HUDEP-2 (cell line): Measurements from ENCODE around the gene TOP1.

Experiments
- DNase-seq, 76 experiments: peaks; one replicate each; lab custom pipeline; 2025; ENCODE audit not compliant: unreplicated experiment in 76 of 76; lab: John Stamatoyannopoulos, UW

The TOP1 gene

GRCh38 chr20:41054070-41054846 is 25.6 kb downstream of the TOP1 start:
- DNase-seq: no peak

GRCh38 chr20:41054847-41055230 is 26.2 kb downstream of the TOP1 start:
- DNase-seq: no peak

GRCh38 chr20:41055679-41056078 is 27.1 kb downstream of the TOP1 start:
- DNase-seq: peak in 5 of 76 experiments; percentile 15 to 35 (median 27)

DNA sequence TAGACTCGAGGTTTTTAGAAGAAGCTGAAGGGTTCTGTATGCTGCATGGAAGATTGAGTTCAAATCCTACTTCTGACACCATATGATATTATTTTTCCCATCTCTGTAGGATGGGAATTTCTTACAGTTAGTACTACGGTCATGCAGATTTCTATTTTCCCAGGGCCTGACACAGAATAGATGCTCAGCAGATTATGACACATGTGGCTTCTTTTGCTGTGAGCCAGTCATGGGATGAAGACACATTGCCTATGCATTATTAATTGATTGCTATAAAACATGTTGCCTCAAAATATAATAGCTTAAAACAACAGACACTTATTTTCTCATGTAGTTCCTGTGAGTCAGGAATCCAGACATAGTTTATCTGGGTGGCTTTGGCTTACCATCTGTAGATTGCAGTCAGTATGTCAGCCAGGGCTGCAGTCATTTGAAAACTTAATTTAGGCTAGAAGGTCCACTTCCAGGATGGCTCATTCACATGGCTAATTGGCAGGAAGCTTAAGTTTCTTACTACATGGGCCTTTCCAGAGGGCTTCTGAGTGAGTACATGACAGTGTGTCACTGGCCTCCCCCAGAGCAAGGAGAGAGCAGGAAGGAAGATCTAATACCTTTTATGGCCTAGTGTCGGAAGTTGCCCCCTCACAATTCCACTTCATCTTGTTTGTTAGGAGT is 29.5 kb downstream of the TOP1 start:
- DNase-seq: peak in 3 of 76 experiments; percentile 13 to 24 (median 15)

DNA sequence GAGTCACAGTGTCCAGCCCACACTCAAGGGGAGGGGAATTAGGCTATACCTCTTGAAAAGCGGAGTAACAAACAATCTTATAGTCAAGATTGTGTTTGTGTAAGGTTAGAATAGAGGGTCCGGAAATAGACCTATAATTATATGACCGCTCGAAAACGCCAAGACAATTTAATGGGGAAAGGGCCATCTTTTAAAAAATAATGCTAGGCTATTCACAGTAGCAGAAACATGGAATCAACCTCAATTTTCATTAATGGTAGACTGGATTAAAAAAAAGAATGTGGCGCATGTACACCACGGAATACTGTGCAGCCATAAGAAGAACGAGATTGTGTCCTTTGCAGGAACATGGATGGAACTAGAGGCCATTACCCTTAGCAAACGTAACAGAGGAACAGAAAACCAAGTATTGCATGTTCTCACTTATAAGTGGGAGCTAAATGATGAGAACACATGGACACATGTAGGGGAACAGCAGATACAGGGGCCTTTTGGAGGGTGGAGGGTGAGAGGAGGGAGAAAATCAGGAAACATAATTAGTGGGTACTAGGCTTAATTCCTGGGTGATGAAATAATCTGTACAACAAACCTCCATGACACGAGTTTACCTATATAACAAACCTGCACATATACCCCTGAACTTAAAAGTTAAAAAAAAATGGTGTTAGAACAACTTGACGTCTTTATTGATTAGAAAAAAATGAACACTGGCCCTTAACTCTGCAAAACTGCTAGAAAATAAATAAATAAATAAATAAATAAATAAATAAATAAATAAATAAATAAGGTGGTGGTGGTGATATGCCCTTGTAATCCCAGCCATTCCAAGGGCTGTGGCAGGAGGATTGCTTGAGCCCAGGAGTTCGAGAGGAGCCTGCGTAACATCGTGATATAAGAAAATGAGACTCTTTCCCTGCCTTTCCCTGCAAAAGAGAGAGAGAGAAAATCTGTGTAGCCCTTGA is 30.3 kb downstream of the TOP1 start:
- no peak for DNase-seq

- DNase-seq: no peak
Observed at GRCh38 chr20:41061155-41061554, 32.5 kb downstream of the TOP1 start.

- peak in 4 of 76 experiments; percentile 14 to 27 (median 20) for DNase-seq
Observed at GRCh38 chr20:41063442-41063841, 34.8 kb downstream of the TOP1 start.

- no peak for DNase-seq
Observed at GRCh38 chr20:41064377-41064776, 35.8 kb downstream of the TOP1 start.

- no peak for DNase-seq
Observed at GRCh38 chr20:41065716-41066115, 37.1 kb downstream of the TOP1 start.

- DNase-seq: no peak
Observed at GRCh38 chr20:41068806-41069205, 40.2 kb downstream of the TOP1 start.

DNA sequence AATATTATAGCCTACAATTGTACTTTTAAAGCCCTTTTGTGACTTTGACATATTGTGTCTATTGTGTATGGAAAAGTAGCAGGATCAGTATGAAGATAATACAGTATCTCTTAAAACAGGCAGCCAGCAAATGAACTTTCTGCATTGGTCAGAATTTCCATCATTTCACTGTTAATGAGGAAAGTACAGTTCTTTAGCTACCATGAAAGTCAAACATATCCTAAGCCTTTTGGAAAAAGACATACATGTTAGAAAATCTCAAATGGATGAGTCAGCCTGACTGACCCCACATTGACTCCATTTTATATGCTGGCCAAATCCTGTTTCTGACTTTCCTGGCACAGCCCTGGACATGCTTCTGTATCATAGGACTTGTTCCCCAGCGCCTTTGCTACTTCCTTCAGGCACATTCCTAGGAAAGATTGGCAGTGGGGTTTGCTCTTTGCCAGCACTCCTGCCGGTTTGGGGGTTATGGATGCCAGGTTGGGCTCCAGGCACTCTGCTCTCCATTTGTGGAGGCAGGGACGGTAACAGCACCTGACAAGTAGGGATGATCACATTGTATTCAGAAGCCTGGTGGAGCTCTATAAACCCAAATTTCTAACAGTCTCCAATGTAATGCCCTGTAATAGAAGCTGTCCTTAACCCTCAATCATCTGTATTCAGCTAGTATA is 43.7 kb downstream of the TOP1 start:
- peak in 4 of 76 experiments; percentile 12 to 21 (median 18) for DNase-seq

GRCh38 chr20:41072915-41073314 is 44.3 kb downstream of the TOP1 start:
- DNase-seq: peak in 25 of 76 experiments; percentile 10 to 70 (median 41)

DNA sequence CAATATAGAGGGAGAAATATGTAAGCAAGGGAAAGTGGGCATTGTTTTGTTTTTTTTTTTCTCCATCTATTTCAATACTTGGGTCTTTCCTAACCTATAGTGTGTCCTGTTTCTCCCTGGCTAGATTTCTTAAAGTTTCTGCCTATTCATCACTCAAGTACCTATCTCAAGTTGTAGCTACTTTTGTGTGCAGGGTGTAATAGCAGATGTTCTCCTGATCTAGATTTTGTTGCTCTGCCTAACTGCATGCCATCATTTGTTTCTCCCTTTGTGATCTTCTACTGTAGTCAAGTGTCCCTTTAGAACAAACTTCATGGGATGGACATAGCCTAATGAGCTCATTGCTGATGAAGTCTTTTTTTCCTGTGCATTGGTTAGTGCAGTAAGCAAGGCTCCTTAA is 45.8 kb downstream of the TOP1 start:
- DNase-seq: peak in 7 of 76 experiments; percentile 10 to 30 (median 15)

DNA sequence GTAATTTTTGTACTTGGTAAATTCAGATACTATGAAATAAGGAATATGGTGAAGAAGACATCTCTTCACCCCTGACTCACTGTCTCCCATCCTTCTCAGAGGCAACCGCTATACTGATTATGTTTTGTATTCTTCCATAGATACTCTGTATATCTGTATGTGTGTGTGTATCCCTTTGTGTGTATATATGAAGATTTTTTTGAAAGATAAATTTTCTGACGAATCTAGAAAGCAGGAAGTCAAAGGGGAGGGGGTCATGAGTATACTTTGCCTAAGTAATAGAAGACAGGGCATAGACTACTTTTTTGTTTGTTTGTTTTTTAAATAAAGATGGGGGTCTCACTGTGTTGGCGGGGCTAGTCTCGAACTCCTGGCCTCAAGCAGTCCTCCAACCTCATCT is 48.2 kb downstream of the TOP1 start:
- DNase-seq: no peak

DNA sequence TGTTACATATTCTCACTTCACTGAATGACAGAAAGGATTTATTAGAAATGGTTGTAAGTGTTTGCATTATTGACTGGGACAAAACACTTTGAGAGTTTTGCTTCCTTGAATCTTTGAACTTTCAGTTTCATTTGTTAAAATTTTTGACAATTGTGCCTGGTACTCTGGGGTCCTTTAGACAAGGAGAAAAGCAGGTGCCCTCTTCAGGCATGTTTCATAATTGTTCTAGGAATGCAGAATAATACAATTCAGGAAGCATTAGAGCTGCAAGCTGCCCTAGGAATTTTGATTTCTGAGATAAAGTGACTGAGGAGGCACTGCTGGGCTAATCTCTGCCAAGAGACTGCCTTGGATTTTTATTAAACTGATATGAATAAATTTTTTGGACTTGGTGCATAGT is 49.7 kb downstream of the TOP1 start:
- DNase-seq: peak in 9 of 76 experiments; percentile 12 to 27 (median 18)

DNA sequence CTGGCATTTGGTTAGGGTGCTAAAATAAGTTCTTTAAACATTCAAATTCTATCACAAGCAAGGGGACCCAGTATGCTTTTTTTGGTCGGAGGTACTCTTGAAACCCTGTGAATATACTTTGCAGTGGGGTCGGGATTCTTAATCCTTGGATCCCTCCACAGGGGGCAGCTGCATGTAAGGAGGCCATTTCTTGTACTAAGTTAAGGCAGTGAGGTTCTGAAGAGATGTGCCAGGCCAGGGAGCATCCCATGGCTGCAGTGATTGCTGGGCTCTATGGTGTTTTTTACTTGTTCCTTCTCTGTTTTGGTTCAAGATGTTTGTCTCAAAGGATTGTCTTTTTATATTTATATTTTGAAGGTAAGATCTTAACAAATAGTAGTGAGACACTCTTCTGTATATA is 50.4 kb downstream of the TOP1 start:
- no peak for DNase-seq

- DNase-seq: no peak
Observed at GRCh38 chr20:41080866-41081265, 52.2 kb downstream of the TOP1 start.

DNA sequence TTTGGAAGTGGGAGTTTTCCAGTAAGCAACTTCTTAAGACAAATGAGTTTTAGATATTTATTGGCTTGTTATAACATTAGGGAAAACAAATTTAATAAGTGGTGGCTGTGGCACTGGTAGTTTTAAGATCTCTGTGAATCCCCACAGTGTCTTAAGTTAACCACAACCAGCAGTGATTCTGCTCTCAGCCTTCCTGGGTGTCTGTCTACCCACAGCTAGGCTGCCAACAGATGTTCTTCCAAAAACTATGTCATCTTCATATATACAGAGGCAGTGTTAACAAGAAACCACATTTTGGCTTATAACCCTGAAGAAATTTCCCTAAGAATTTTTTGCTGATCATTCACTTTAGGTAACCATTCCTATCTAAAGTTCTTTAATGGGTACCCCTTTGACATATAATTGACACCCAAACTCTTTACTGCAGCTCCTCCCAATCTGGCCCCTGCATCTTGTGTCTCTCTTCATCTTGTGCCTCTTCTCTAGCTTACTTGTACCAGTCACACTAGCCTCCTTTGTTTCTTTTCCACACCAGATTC is 52.7 kb downstream of the TOP1 start:
- no peak for DNase-seq

DNA sequence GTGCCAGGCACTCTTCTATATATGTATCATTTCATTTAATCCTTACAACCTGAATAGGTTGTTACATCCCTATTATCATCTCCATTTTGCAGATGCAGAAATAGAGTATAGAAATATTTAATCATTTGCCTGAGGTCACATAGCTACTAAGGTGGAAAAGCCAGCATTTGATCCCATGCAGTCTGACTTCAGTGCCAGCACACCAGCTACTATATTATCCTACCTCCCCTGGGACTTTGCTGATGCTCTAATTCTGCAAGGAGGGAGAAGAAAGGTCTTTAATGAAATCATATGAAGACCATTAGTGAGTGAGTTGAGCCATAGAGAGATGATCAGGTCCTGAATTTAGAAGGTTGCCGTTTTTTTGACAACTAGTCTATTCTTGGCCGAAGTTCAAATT is 53.7 kb downstream of the TOP1 start:
- DNase-seq: no peak

DNA sequence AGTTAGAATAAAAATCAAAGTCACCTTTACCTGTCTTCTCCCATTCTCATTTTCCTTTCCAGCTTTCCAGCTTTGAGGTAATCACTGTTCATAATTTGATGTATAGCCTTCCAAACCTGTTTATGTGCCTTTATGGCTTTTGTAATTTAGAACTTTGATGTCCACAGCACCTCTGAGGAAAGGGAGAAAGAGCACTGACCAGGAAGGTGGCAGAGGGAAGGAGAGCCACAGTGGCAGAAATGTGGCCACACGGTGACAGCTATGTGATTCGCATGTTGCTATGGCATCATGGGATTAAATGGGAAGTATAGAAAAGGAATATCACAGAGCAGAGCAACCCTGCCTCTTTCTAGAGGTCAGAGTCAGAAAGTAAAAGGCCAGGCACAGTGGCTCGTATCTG is 57.0 kb downstream of the TOP1 start:
- DNase-seq: no peak
